ENCODE measurements around the gene STK24.

STK24 gene

GRCh38 chr13:98528663-98529064 lies 48.2 kb downstream of the STK24 start:
- TF ChIP-seq ZFX (IDR thresholded peaks at IDR 0.05; ENCODE audit: borderline replicate concordance): no peak
- no peak overlapping the region for H3K27ac ChIP-seq

GRCh38 chr13:98527526-98527925 lies 49.4 kb downstream of the STK24 start:
- no peak overlapping the region for H3K27ac ChIP-seq

GRCh38 chr13:98526182-98526512 lies 50.8 kb downstream of the STK24 start:
- no peak for TF ChIP-seq CTCF (IDR thresholded peaks at IDR 0.05)
- TF ChIP-seq ZFX (IDR thresholded peaks at IDR 0.05; ENCODE audit: borderline replicate concordance): no peak
- H3K27ac ChIP-seq: no peak overlapping the region

More at GRCh38 chr13:98527526-98527925, 49.4 kb downstream of the STK24 start:
- no peak for TF ChIP-seq ZFX (IDR thresholded peaks at IDR 0.05; ENCODE audit: borderline replicate concordance)
- TF ChIP-seq CTCF (IDR thresholded peaks at IDR 0.05): no peak

- no peak overlapping the region for H3K27ac ChIP-seq
- TF ChIP-seq ZFX (IDR thresholded peaks at IDR 0.05; ENCODE audit: borderline replicate concordance) (no peak), CTCF (IDR thresholded peaks at IDR 0.05) (no peak)
These were observed 51.3 kb downstream of the STK24 start for GRCh38 chr13:98525456-98526181.

- no peak for TF ChIP-seq CTCF (IDR thresholded peaks at IDR 0.05)
- TF ChIP-seq ZFX (IDR thresholded peaks at IDR 0.05; ENCODE audit: borderline replicate concordance): no peak
- no peak overlapping the region for H3K27ac ChIP-seq
These were observed 52.1 kb downstream of the STK24 start for GRCh38 chr13:98524793-98525192.

- no peak overlapping the region for H3K27ac ChIP-seq
- no peak for TF ChIP-seq CTCF (IDR thresholded peaks at IDR 0.05)
- no peak for TF ChIP-seq ZFX (IDR thresholded peaks at IDR 0.05; ENCODE audit: borderline replicate concordance)
These were observed 52.5 kb downstream of the STK24 start for GRCh38 chr13:98524391-98524790.

- H3K27ac ChIP-seq: no peak overlapping the region
- TF ChIP-seq CTCF (IDR thresholded peaks at IDR 0.05): no peak
- TF ChIP-seq ZFX (IDR thresholded peaks at IDR 0.05; ENCODE audit: borderline replicate concordance): no peak
These were observed 53.3 kb downstream of the STK24 start for GRCh38 chr13:98523455-98524102.
